Stimulated activated naive CD8-positive, alpha-beta T cell treated with anti-CD3 and anti-CD28 coated beads, Interleukin-15, Interleukin-2, amounts not matched to agents 100 ng/mL and 50 ng/mL, for 24 hours (primary cell): ENCODE results near the gene OLFM2.

ENCODE experiments used
- H3K27ac Mint-ChIP-seq: one replicate; pipeline ENCODE4 v1.8.0; 2021; ENCODE audit warnings: mild to moderate bottlenecking, mixed read lengths
- H3K27me3 Mint-ChIP-seq: one replicate; pipeline ENCODE4 v1.8.0; 2021; ENCODE audit warnings: mixed read lengths
- H3K36me3 Mint-ChIP-seq: one replicate; pipeline ENCODE4 v1.8.0; 2021; ENCODE audit warnings: low read depth, mixed read lengths
- H3K4me1 Mint-ChIP-seq: one replicate; pipeline ENCODE4 v1.8.0; 2021; ENCODE audit warnings: low read depth, mixed read lengths
- H3K4me3 Mint-ChIP-seq: one replicate; pipeline ENCODE4 v1.8.0; 2021; ENCODE audit warnings: mild to moderate bottlenecking, mixed read lengths
- H3K9me3 Mint-ChIP-seq: one replicate; pipeline ENCODE4 v1.8.0; 2021; ENCODE audit warnings: mixed read lengths

The OLFM2 gene

GRCh38 chr19:9901642-9902041, 34.7 kb downstream of the OLFM2 start:
- peaks cover 12% of the 10 kb centered on the region for H3K27me3 Mint-ChIP-seq
- no peaks in the 10 kb centered on the region for H3K36me3 Mint-ChIP-seq
- H3K4me1 Mint-ChIP-seq = no peaks in the 10 kb centered on the region
- H3K9me3 Mint-ChIP-seq = no peaks in the 10 kb centered on the region
- H3K27ac Mint-ChIP-seq = no peak overlapping the region
- H3K4me3 Mint-ChIP-seq = no peak overlapping the region

DNA sequence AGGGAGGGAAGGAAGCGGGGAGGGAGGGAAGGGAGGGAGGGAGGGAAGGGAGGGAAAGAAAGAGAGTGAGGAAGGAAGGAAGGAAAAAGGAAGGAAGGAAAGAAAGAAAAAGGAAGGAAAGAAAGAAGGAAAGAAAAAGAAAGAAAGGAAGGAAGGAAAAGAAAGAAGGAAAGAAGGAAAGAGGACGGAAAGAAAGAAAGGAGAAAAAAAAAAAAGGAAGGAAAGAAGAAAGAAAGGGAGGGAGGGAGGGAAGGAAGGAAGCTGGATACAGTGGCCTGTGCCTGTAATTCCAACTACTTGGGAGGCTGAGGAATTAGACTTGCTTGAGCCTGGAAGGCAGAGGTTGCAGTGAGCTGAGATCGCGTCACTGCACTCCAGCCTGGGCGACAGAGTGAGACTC, 35.3 kb downstream of the OLFM2 start:
- peaks cover 12% of the 10 kb centered on the region for H3K27me3 Mint-ChIP-seq
- H3K4me3 Mint-ChIP-seq = no peak overlapping the region
- H3K4me1 Mint-ChIP-seq = no peaks in the 10 kb centered on the region
- H3K27ac Mint-ChIP-seq = no peak overlapping the region
- no peaks in the 10 kb centered on the region for H3K36me3 Mint-ChIP-seq
- H3K9me3 Mint-ChIP-seq = no peaks in the 10 kb centered on the region

- Mint-ChIP-seq H3K4me3 (no peak overlapping the region), H3K9me3 (no peaks in the 10 kb centered on the region), H3K27me3 (no peaks in the 10 kb centered on the region), H3K27ac (no peak overlapping the region), H3K4me1 (no peaks in the 10 kb centered on the region), H3K36me3 (no peaks in the 10 kb centered on the region)
These were observed 44.5 kb downstream of the OLFM2 start for GRCh38 chr19:9891609-9892373.

GRCh38 chr19:9885077-9885552, 51.2 kb downstream of the OLFM2 start:
- Mint-ChIP-seq H3K36me3 (no peaks in the 10 kb centered on the region), H3K4me3 (no peak overlapping the region), H3K27ac (no peak overlapping the region), H3K27me3 (no peaks in the 10 kb centered on the region), H3K9me3 (no peaks in the 10 kb centered on the region), H3K4me1 (no peaks in the 10 kb centered on the region)

DNA sequence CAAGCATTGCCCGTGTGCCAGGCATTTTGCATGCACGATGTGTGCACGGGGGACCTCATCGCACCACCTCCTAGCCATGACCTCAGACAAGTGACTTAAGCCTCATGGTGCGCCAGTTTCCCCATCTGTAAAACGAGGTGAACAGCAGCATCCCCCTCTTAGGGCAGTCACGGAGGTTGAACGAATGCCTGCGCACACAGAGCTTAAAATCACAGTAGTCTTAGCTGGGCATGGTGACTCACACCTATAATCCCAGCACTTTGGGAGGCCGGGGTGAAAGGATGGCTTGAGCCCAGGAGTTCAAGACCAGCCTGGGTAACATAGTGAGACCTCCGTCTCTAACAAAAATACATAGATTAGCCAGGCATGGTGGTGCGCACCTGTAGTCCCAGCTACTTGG, 52.6 kb downstream of the OLFM2 start:
- Mint-ChIP-seq H3K27ac (no peak overlapping the region), H3K9me3 (no peaks in the 10 kb centered on the region), H3K27me3 (no peaks in the 10 kb centered on the region), H3K4me3 (no peak overlapping the region), H3K4me1 (no peaks in the 10 kb centered on the region), H3K36me3 (no peaks in the 10 kb centered on the region)

GRCh38 chr19:9883231-9883758, 53.0 kb downstream of the OLFM2 start:
- Mint-ChIP-seq H3K4me1 (no peaks in the 10 kb centered on the region), H3K4me3 (no peak overlapping the region), H3K27ac (no peak overlapping the region), H3K9me3 (no peaks in the 10 kb centered on the region), H3K36me3 (no peaks in the 10 kb centered on the region), H3K27me3 (no peaks in the 10 kb centered on the region)

- H3K36me3 Mint-ChIP-seq = no peaks in the 10 kb centered on the region
- H3K9me3 Mint-ChIP-seq = no peaks in the 10 kb centered on the region
- H3K4me1 Mint-ChIP-seq = no peaks in the 10 kb centered on the region
- H3K4me3 Mint-ChIP-seq = no peak overlapping the region
- H3K27ac Mint-ChIP-seq = no peak overlapping the region
- no peaks in the 10 kb centered on the region for H3K27me3 Mint-ChIP-seq
These were observed 54.6 kb downstream of the OLFM2 start for GRCh38 chr19:9881720-9882119.

DNA sequence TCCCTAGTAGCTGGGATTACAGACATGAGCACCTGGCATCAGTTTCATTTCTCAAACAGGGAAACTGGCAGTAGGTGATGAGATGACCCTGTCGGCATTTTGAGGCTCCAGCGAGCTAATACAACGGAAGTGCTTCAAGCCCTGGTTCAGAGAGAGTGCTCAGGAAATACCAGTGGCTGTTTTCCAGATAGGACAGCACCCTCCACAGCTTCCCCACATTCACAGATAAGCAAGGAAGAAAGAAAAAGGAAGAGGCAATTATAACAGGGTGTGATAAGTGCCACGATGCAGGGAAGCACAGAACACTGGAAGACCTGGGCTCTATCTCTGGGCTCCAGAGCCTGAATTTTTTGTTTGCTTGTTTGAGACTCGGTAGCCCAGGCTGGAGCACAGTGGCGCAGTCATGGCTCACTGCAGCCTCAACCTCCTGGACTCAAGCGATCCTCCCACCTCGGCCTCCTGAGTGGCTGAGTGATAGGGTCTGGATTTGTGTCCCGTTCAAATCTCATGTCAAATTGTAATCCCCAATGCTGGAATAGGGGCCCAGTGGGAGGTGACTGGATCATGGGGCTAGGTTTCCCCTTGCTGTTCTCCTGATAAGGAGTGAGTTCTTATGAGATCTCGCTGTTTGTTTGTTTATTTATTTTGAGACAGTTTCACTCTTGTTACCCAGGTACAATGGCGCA, 57.7 kb downstream of the OLFM2 start:
- H3K36me3 Mint-ChIP-seq = no peaks in the 10 kb centered on the region
- H3K27ac Mint-ChIP-seq = no peak overlapping the region
- H3K9me3 Mint-ChIP-seq = no peaks in the 10 kb centered on the region
- H3K4me1 Mint-ChIP-seq = no peaks in the 10 kb centered on the region
- H3K4me3 Mint-ChIP-seq = no peak overlapping the region
- H3K27me3 Mint-ChIP-seq = no peaks in the 10 kb centered on the region

GRCh38 chr19:9877780-9878510, 58.4 kb downstream of the OLFM2 start:
- H3K36me3 Mint-ChIP-seq = no peaks in the 10 kb centered on the region
- H3K9me3 Mint-ChIP-seq = no peaks in the 10 kb centered on the region
- no peak overlapping the region for H3K27ac Mint-ChIP-seq
- no peaks in the 10 kb centered on the region for H3K27me3 Mint-ChIP-seq
- no peaks in the 10 kb centered on the region for H3K4me1 Mint-ChIP-seq
- no peak overlapping the region for H3K4me3 Mint-ChIP-seq

DNA sequence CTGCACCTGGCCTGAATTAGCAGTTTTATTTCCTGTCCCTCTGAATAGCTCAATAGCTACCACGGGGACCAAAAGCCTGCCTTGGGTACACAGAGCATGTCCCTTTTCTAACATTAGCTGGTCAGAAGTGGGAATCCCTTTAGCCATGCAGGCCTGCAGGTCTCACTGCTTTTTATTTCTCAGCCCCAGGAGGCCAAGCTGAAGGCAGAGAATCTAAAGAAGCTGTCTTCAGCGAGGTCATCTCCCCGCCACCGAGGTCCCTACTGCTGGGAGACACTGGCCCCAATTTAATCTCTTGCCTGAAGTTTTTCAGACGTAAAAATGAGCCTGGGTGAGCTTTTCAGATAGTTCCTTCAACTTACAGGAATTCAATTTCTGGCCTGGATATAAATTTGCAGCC, 60.5 kb downstream of the OLFM2 start:
- Mint-ChIP-seq H3K4me1 (no peaks in the 10 kb centered on the region), H3K4me3 (no peak overlapping the region), H3K36me3 (no peaks in the 10 kb centered on the region), H3K9me3 (no peaks in the 10 kb centered on the region), H3K27ac (no peak overlapping the region), H3K27me3 (no peaks in the 10 kb centered on the region)

DNA sequence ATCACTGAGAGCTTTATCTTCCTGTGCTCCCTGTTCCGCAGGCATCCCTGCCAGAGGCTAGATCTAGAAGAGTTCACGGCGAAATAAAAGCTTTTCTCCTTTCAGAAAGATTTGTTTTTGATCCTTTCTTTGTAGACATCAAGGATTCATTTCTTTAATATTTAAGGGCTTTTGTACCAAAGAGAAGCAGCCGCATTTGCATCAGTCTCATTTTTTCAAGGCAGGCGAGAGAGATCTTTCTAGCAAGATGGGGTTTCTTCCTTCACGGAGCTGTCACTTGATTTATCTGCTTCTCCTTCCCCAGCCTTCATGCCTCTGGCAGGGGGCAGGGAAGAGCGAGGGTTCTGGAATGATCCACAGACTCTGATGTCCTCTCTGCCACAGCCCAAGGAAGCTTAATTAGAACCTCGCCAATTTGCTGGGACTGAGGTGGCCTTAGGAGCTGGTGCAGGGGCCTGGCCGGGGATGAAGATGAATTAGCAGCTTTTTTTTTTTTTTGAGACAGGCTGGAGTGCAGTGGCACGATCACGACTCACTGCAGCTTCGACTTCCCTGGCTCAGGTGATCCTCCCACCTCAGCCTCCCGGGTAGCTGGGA, 61.2 kb downstream of the OLFM2 start:
- Mint-ChIP-seq H3K27ac (no peak overlapping the region), H3K4me1 (no peaks in the 10 kb centered on the region), H3K9me3 (no peaks in the 10 kb centered on the region), H3K36me3 (no peaks in the 10 kb centered on the region), H3K4me3 (no peak overlapping the region), H3K27me3 (no peaks in the 10 kb centered on the region)

DNA sequence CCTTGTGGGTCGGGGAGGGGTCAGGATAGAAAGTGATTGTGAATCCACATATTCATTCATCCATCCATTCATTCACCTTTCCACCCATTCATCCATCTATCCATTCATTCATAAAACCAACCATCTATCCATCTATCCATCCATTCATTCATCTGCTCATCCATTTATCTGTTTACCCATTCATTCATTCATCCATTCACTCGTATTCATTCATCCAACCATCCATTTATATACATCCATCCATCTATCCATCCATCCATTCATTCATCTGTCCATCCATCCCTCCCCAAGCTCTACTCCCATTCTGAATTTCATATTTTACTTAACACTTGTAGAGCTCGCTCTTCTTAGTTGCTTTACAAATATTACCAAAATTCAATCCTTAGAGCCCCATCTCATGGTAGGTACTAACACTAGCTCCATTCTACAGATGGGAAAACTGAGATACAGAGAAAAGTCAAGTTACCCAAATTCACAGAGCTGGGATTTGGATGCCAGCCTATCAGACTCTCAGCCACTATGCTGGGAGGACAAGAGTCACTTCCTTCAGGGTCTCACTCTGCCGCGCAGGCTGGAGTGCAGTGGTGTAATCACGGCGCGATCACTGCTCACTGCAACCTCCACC, 63.6 kb downstream of the OLFM2 start:
- no peaks in the 10 kb centered on the region for H3K9me3 Mint-ChIP-seq
- no peak overlapping the region for H3K4me3 Mint-ChIP-seq
- H3K36me3 Mint-ChIP-seq = no peaks in the 10 kb centered on the region
- H3K4me1 Mint-ChIP-seq = no peaks in the 10 kb centered on the region
- no peaks in the 10 kb centered on the region for H3K27me3 Mint-ChIP-seq
- no peak overlapping the region for H3K27ac Mint-ChIP-seq

GRCh38 chr19:9871626-9872338, 64.5 kb downstream of the OLFM2 start:
- Mint-ChIP-seq H3K27me3 (no peaks in the 10 kb centered on the region), H3K27ac (no peak overlapping the region), H3K36me3 (no peaks in the 10 kb centered on the region), H3K9me3 (no peaks in the 10 kb centered on the region), H3K4me3 (no peak overlapping the region), H3K4me1 (peaks cover 3% of the 10 kb centered on the region)
